C1 segment of cervical spinal cord (tissue), 14 donors: ENCODE measurements around the gene TARS2.

Experiments used
- DNase-seq, 14 donors: peaks; one replicate each; lab custom pipeline; 2025; lab: John Stamatoyannopoulos, UW

Gene TARS2

GRCh38 chr1:150486966-150487762 is at the start of gene TARS2:
Gene TARS2, plus strand, starts transcription at chr1:150487419. Its CDS starts 32 bp downstream, at chr1:150487451.
- peak; percentile 38 to 96 (median 86) for DNase-seq

DNA sequence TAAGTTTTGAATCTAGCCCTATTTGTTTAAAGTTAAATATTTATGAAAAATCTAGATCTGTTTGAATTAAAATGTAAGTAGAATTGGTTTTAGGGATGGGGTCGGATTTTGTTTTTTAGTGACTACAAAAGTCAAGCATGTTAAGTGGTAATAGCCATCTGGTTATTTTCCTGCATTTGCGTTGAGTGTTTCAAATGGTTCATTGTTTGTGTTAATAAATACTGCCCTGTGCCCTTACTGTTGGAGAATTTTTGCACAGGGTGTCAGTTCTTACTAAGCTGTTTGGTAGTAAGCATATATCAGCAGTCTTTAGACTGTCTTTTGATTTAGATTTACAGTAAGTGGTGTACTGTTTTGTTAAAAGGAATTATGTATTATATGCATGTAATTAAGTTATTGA is 46.1 kb upstream of the TARS2 start:
- no peak for DNase-seq

DNA sequence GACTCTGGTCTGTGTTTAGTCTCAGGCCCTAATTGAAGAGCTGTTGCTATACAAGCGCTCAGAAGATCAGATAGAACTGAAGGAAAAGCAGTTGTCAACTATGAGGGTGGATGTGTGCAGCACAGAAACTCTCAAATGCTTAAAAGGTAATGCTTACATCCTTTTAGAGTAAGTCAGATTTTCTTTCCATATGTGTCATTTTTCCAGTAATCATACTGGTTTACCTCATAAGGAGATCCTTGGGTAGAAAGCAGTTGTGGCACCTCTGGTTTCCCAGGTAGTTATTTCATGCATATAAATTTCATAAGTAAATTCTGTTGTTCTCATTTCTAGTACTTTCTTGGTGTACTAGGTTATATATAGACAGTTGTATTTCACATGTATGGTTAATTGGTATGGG is 43.0 kb upstream of the TARS2 start:
- DNase-seq: no peak

- no peak for DNase-seq
Observed at GRCh38 chr1:150456146-150456647, 31.0 kb upstream of the TARS2 start.

DNA sequence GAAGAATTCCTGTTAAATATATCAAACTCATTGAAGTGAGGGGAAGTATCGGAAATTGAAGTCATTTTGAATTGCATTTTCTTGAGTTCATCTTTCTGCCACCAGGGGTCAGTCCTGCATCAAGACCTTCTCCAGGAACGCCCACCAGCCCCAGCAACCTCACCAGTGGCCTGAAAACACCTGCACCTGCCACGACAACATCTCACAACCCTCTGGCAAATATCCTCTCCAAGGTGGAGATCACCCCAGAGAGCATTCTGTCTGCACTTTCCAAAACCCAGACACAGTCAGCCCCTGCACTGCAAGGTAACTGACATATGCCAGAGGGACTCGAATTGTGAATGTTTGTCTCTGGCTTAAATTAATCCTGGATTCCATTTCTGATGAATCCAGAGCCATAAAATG is 22.8 kb upstream of the TARS2 start:
- DNase-seq: peak in 5 of 14 donors; percentile 0 to 20 (median 5)

DNA sequence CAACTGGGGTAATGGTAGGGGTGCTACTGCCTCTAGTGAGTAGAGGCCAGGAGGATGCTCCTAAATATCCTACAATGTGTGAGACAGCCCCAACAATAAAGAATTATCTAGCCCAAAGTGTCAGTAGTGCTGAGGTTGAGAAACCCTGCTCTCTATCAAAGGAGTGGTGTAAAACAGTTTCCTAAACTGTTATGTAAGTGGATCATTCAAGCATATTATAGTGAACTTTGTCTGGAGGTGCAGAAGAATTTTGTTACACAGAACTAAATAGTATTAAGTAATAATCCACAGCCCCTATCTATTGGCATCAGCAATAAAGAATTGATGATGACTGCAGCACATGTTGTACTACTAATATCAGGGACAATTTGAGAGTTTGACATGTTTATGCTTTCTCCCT is 20.3 kb upstream of the TARS2 start:
- DNase-seq: no peak

- DNase-seq: peak in 3 of 14 donors; percentile 0 to 4 (median 1)
Observed at GRCh38 chr1:150469291-150469690, 17.9 kb upstream of the TARS2 start.

- no peak for DNase-seq
Observed at GRCh38 chr1:150472601-150473200, 14.5 kb upstream of the TARS2 start.

DNA sequence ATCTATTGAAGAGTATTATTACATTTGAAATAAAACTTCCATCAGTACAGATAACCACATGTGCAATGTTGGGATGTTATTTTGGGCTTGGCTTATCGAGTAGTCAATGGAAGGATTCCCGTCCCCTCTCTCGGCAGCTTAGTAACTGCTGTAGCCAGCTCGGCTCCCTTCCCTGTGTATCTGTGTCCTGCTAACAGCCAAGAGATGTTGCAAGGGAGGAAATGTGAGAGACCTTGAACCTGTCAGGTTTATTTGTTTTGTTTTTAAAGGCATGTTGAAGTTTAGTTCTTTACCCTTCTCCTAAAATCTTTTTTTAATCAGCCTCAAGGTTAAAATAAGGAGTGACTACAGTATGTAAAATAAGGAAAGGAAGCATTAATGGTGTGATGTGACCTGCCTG is 13.6 kb upstream of the TARS2 start:
- peak in 1 of 14 donors; percentile 7 for DNase-seq

GRCh38 chr1:150474869-150475268 is 12.3 kb upstream of the TARS2 start:
- no peak for DNase-seq

DNA sequence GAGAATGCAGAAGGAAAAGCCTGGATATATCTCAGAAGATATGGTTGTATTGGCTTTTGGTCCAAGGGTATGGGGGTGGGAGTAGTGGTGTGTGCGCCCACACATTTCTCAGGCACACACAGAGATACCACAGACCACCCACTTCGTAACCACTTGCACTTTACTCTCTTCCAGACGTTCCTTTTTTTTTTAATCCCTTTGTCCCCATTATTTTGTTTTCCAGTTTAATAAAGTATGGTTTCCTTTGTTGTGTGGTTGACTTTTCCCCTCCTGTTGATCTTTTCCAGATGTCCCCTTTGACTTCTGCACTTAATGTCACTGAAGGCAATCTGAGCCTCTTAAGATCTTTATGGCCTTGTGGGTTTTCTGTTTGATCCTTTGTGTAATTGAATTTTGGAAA is 10.5 kb upstream of the TARS2 start:
- no peak for DNase-seq

DNA sequence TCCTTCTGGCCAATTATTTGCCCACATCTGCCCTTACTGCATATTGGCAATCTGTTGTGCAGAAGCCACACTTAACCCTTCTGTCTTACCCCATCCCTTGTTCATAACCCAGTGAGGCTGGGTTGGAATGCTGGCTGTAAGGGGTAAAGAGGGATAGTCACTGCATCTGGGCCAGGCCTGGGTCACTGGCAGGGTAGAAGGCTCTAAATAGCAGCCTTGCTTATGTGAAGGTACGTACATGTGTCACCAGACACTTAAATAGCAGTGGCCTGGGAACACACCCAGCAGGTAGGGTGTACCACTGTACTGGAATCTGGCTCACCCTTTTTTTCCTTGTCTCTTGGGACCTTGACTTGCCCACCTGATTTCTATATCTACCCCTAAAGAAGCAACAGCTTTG is 9.9 kb upstream of the TARS2 start:
- DNase-seq: no peak

- no peak for DNase-seq
Observed at GRCh38 chr1:150477733-150478132, 9.5 kb upstream of the TARS2 start.

DNA sequence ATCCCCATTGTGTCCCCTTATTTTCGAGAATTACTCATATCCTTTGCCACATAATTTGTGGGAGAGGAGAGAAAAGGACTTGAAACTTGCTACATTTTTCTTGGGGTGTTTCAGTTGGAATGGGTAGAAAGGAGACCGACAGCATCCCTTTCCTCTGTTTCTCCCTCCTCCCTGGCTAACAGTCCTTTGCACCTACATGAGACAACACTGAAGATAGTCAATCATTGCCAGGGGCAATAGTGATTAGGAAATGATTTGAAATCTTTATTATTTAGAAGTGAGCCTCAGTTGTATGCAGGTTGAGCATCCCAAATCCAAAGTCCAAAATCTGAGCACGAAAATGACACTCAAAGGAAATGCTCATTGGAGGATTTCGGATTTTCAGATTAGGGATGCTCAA is 7.8 kb upstream of the TARS2 start:
- no peak for DNase-seq

GRCh38 chr1:150479927-150480352 is 7.3 kb upstream of the TARS2 start:
- DNase-seq: no peak

GRCh38 chr1:150484431-150484830 is 2.8 kb upstream of the TARS2 start:
- DNase-seq: no peak

DNA sequence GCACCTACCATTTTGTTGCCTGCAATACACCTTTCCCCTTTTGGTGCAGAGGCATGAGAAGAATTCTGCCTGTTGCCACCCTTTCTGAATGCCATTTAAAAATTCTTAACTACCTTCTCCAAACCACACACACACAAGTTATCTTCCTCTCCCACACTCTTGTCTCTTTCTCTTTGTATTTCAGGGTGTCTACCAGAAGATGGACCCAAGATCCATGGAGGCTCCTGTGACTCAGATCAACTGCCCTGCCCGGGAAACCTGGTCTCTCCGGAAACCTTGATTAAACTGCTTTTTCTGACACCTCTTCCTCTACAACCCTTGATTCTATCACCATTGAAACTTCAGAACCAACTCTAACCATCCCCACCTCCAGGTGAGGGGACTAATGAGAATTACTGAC is 2.4 kb upstream of the TARS2 start:
- no peak for DNase-seq

DNA sequence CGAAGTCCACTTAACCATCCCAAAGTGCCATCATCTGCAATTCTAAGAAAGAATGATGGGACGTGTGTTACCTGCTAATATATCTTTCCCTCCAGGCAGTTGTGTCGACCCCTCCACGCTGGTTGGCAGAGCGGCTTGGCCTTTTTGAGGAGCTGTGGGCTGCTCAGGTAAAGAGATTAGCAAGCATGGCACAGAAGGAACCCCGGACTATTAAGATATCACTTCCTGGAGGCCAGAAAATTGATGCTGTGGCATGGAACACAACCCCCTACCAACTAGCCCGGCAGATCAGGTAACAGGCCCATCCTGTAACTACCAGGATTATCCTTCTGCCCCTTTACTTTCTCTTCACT is 520 bp downstream of the TARS2 start:
- peak in 1 of 14 donors; percentile 36 for DNase-seq

- no peak for DNase-seq
Observed at GRCh38 chr1:150493175-150493574, 6.0 kb downstream of the TARS2 start.

- no peak for DNase-seq
Observed at GRCh38 chr1:150498342-150498741, 11.1 kb downstream of the TARS2 start.

DNA sequence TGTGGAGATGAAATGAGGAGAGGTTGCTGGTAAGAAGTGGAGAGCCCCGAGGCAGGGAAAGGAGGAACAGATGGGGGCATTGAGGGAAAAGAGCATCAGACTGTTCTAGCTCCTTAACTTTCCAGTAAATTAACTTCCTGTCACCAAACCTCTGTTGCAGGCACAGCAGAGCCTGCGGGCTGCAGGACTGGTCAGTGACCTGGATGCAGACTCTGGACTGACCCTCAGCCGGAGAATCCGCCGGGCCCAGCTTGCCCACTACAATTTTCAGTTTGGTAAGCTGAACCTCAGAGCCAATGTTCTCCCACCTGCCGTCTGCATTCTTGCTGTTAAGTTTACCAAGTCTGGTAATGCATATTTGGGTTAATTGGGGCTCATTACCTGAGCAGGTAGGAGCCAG is 18.2 kb downstream of the TARS2 start:
- no peak for DNase-seq

DNA sequence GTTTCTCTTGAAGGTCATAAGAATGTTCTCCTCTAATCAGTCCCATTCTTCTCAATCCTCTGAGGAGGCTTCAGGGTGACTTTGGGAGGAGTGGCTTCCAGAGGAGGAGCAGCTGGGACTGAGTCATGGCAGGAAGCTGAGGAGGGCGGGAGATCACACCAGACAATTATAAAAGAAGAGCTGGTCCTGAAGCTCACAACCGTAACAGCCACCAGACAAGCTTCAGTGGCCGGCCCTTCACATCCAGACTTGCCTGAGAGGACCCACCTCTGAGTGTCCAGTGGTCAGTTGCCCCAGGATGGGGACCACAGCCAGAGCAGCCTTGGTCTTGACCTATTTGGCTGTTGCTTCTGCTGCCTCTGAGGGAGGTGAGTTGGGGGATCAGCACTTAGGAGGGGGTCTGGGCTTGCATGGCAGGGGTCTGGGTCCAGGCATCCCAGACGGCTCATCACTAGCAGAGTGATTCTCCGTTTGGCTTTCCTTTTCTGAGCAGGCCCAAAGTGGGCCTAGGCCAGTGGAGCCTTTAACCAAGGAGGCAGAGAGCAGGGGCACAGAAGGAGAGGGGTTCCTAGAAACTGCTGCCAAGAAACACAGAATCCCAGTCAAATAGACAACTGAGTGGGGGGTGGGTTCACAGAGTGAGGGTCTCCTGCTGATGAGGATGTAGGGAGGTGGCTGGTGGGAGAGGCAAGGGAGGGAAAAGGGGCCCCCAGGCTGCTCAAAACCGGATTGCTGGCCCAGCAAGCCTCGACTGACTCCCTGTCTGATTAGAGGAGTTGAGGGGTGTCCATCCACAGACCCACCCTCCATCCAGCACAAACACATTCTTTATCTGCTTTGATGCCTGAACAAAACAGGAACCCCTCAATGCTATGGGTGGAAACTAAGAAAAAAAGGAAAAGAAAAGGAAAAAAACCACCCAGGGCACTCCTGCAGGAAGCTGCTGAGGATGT is 21.0 kb downstream of the TARS2 start, which contains the start of gene ECM1:
ECM1 (plus strand) TSS at position 198 of the 953 bp plus-strand sequence; CDS start at position 299, 101 bp downstream.
- no peak for DNase-seq
